Measurements from ENCODE around the gene TMEM9.

TMEM9 gene

GRCh38 chr1:201113451-201114244 is 40.6 kb downstream of the TMEM9 start:
- ATAC-seq (replicated peaks; ENCODE audit: extremely low read depth, poor library complexity, severe bottlenecking) (peak; percentile 3), DNase-seq (ENCODE audit: low spot score in 2 of 2) (no peak)
- Mint-ChIP-seq H3K27me3 (no peaks in the 10 kb centered on the region), H3K4me1 (peaks cover 12% of the 10 kb centered on the region), H3K9me3 (no peaks in the 10 kb centered on the region), H3K36me3 (ENCODE audit: insufficient read depth) (peaks cover 6% of the 10 kb centered on the region), H3K27ac (ENCODE audit: low read depth) (peak overlapping the region; percentile 83), H3K4me3 (peak overlapping the region; percentile 89)

DNA sequence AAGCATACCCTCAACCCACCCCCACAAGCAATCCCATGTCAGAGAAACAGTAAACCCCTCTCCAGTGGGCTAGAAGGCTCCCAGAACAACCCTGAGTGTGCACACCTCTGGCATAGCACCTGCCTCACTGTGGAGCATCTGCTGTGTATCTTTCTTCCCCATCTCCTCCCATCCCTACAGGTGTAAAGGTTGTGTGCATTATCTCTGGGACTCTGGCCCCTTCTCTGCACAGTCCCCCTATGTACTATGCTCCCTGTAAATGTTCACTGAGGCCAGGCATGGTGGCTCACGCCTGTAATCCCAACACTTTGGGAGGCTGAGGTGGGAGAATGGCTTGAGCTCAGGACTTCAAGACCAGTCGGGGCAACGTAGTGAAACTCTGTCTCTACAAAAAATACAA is 41.3 kb downstream of the TMEM9 start:
- H3K9me3 Mint-ChIP-seq: no peaks in the 10 kb centered on the region
- peaks cover 6% of the 10 kb centered on the region for H3K36me3 Mint-ChIP-seq (ENCODE audit: insufficient read depth)
- ATAC-seq (replicated peaks; ENCODE audit: extremely low read depth, poor library complexity, severe bottlenecking): no peak
- H3K27me3 Mint-ChIP-seq: no peaks in the 10 kb centered on the region
- no peak overlapping the region for H3K27ac Mint-ChIP-seq (ENCODE audit: low read depth)
- H3K4me3 Mint-ChIP-seq: peak overlapping the region; percentile 89
- H3K4me1 Mint-ChIP-seq: peaks cover 12% of the 10 kb centered on the region
- no peak for DNase-seq (ENCODE audit: low spot score in 2 of 2)

- Mint-ChIP-seq H3K27me3 (no peaks in the 10 kb centered on the region), H3K9me3 (no peaks in the 10 kb centered on the region), H3K36me3 (ENCODE audit: insufficient read depth) (peaks cover 4% of the 10 kb centered on the region), H3K4me3 (peak within 1 kb of the TSS; percentile 89), H3K27ac (ENCODE audit: low read depth) (no peak within 1 kb of the TSS), H3K4me1 (peaks cover 12% of the 10 kb centered on the region)
- no peak for ATAC-seq (replicated peaks; ENCODE audit: extremely low read depth, poor library complexity, severe bottlenecking)
- DNase-seq (ENCODE audit: low spot score in 2 of 2): no peak
These were observed 42.0 kb downstream of the TMEM9 start, which contains the start of gene CACNA1S for GRCh38 chr1:201112173-201112731. CACNA1S (minus strand) TSS chr1:201112426; CDS start chr1:201112339, 87 bp downstream.

DNA sequence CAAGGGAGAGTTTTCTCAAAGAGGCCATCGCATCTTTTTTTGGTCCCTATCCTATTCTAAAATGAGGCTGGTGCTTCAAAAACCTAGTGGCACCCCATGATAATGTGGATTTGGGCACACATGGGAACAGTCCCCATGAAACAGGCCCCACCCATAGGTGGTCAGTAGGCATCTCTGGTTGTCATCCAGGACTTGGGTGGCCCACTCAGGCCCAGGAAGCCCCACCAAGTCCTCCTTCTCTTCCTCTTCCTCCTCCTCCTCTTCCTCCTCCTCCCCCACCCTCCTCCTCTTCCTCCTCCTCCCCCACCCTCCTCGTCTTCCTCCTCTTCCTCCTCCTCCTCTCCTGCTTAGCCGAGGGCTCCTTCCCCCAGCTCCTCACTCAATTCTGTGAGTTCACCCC is 42.6 kb downstream of the TMEM9 start:
- DNase-seq (ENCODE audit: low spot score in 2 of 2) (no peak), ATAC-seq (replicated peaks; ENCODE audit: extremely low read depth, poor library complexity, severe bottlenecking) (no peak)
- Mint-ChIP-seq H3K27me3 (no peaks in the 10 kb centered on the region), H3K4me3 (no peak overlapping the region), H3K4me1 (peaks cover 12% of the 10 kb centered on the region), H3K36me3 (ENCODE audit: insufficient read depth) (peaks cover 4% of the 10 kb centered on the region), H3K27ac (ENCODE audit: low read depth) (no peak overlapping the region), H3K9me3 (no peaks in the 10 kb centered on the region)

GRCh38 chr1:201111156-201111555 is 43.1 kb downstream of the TMEM9 start:
- peaks cover 4% of the 10 kb centered on the region for H3K36me3 Mint-ChIP-seq (ENCODE audit: insufficient read depth)
- no peak overlapping the region for H3K27ac Mint-ChIP-seq (ENCODE audit: low read depth)
- no peak for DNase-seq (ENCODE audit: low spot score in 2 of 2)
- H3K4me3 Mint-ChIP-seq: no peak overlapping the region
- H3K4me1 Mint-ChIP-seq: peaks cover 12% of the 10 kb centered on the region
- H3K27me3 Mint-ChIP-seq: no peaks in the 10 kb centered on the region
- no peaks in the 10 kb centered on the region for H3K9me3 Mint-ChIP-seq
- no peak for ATAC-seq (replicated peaks; ENCODE audit: extremely low read depth, poor library complexity, severe bottlenecking)

DNA sequence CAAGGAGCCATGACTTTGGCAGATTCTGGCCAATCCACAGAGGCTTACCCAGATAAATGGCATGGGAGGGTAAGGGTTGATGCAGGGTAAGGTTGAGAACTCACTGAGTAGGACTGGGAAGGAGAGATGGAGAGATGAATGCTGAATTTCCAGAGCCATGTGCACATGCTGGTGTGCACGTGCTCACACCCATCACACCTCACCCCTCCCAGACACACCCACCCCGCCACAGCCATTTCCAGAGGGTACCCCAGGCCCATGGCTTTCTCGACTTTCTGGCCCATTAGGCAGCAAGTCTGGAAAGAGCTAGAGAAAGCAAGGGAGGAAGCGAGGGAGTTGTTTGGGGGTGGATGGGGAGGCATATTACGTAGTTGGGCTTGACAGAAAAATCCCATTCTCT is 43.7 kb downstream of the TMEM9 start:
- Mint-ChIP-seq H3K4me1 (peaks cover 12% of the 10 kb centered on the region), H3K36me3 (ENCODE audit: insufficient read depth) (peaks cover 2% of the 10 kb centered on the region), H3K4me3 (no peak overlapping the region), H3K27ac (ENCODE audit: low read depth) (no peak overlapping the region), H3K27me3 (no peaks in the 10 kb centered on the region), H3K9me3 (no peaks in the 10 kb centered on the region)
- DNase-seq (ENCODE audit: low spot score in 2 of 2) (no peak), ATAC-seq (replicated peaks; ENCODE audit: extremely low read depth, poor library complexity, severe bottlenecking) (no peak)

- Mint-ChIP-seq H3K4me1 (peaks cover 12% of the 10 kb centered on the region), H3K4me3 (no peak overlapping the region), H3K9me3 (no peaks in the 10 kb centered on the region)
These were observed 44.1 kb downstream of the TMEM9 start for GRCh38 chr1:201110138-201110537.

DNA sequence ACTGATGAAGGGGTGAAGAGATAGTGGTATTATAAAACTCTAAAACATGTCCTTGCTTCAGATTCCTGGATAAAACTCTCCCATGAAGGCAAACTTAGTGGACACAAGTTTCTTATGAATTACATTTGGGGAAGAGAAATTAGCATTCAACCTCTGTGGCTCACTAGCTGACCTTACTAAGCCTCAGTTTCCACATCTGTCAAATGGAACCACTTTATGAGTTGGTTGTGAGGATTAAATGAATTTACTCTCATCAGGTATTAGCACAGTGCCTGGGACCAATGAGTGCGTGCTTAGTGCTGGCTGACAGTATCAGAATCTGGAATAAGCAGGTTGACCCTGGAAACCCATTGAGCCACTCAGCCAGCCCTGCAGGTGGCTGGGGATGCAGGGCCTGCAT is 44.6 kb downstream of the TMEM9 start:
- no peak overlapping the region for H3K4me3 Mint-ChIP-seq
- no peak overlapping the region for H3K27ac Mint-ChIP-seq (ENCODE audit: low read depth)
- DNase-seq (ENCODE audit: low spot score in 2 of 2) (no peak), ATAC-seq (replicated peaks; ENCODE audit: extremely low read depth, poor library complexity, severe bottlenecking) (no peak)
- peaks cover 8% of the 10 kb centered on the region for H3K4me1 Mint-ChIP-seq
- no peaks in the 10 kb centered on the region for H3K27me3 Mint-ChIP-seq
- H3K9me3 Mint-ChIP-seq: no peaks in the 10 kb centered on the region
- H3K36me3 Mint-ChIP-seq (ENCODE audit: insufficient read depth): peaks cover 2% of the 10 kb centered on the region

More at GRCh38 chr1:201110138-201110537, 44.1 kb downstream of the TMEM9 start:
- Mint-ChIP-seq H3K36me3 (ENCODE audit: insufficient read depth) (peaks cover 2% of the 10 kb centered on the region), H3K27me3 (no peaks in the 10 kb centered on the region), H3K27ac (ENCODE audit: low read depth) (no peak overlapping the region)
- ATAC-seq (replicated peaks; ENCODE audit: extremely low read depth, poor library complexity, severe bottlenecking) (no peak), DNase-seq (ENCODE audit: low spot score in 2 of 2) (no peak)

DNA sequence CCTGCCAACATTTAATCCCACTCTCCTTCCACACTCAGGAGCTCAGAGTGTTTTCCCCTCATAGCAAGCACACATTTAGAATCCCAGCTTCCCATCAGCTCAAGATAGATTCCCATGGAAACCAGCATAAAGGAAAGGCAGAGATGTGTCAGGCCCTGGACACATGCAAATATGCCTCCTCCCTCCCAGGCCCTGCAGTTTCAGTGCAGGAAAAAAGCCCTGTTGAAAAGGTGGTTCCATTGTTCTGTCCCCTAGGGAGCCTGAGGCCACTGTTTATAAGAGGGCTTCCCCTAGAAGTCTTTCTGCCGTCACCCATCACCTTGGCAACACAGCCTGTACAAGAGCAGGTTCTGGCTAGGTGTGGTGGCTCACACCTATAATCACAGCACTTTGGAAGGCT is 45.7 kb downstream of the TMEM9 start:
- DNase-seq (ENCODE audit: low spot score in 2 of 2): no peak
- no peaks in the 10 kb centered on the region for H3K4me1 Mint-ChIP-seq
- no peak overlapping the region for H3K4me3 Mint-ChIP-seq
- no peaks in the 10 kb centered on the region for H3K9me3 Mint-ChIP-seq
- H3K27ac Mint-ChIP-seq (ENCODE audit: low read depth): no peak overlapping the region
- no peaks in the 10 kb centered on the region for H3K27me3 Mint-ChIP-seq
- H3K36me3 Mint-ChIP-seq (ENCODE audit: insufficient read depth): peaks cover 2% of the 10 kb centered on the region
- no peak for ATAC-seq (replicated peaks; ENCODE audit: extremely low read depth, poor library complexity, severe bottlenecking)

DNA sequence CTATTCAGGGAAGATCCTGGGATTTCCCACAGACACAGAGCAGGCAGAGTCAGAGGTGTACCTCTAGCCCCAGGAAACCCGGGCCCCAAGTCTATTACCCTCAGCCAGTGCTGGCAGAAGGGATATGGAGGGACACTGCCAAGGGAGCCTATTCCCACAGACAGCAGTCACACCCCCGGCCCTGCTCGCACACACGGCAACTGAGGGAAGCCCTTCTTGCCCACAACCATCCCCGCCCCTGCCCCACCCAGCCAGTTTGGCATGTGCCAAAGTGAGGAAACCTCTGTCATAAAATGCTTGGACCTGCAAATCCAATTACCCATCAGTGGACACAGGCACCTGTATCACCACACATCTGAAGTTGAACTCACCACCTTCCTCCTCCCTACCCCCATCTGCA is 48.6 kb downstream of the TMEM9 start:
- no peak overlapping the region for H3K4me3 Mint-ChIP-seq
- H3K27ac Mint-ChIP-seq (ENCODE audit: low read depth): no peak overlapping the region
- no peaks in the 10 kb centered on the region for H3K9me3 Mint-ChIP-seq

GRCh38 chr1:201104141-201104540 is 50.1 kb downstream of the TMEM9 start:
- H3K36me3 Mint-ChIP-seq (ENCODE audit: insufficient read depth): no peaks in the 10 kb centered on the region
- no peaks in the 10 kb centered on the region for H3K9me3 Mint-ChIP-seq
- DNase-seq (ENCODE audit: low spot score in 2 of 2): no peak
- no peak for ATAC-seq (replicated peaks; ENCODE audit: extremely low read depth, poor library complexity, severe bottlenecking)
- no peak overlapping the region for H3K27ac Mint-ChIP-seq (ENCODE audit: low read depth)
- H3K4me1 Mint-ChIP-seq: no peaks in the 10 kb centered on the region
- no peaks in the 10 kb centered on the region for H3K27me3 Mint-ChIP-seq
- H3K4me3 Mint-ChIP-seq: no peak overlapping the region

More for the DNA sequence above, 48.6 kb downstream of the TMEM9 start:
- Mint-ChIP-seq H3K4me1 (no peaks in the 10 kb centered on the region), H3K27me3 (no peaks in the 10 kb centered on the region), H3K36me3 (ENCODE audit: insufficient read depth) (no peaks in the 10 kb centered on the region)
- no peak for ATAC-seq (replicated peaks; ENCODE audit: extremely low read depth, poor library complexity, severe bottlenecking)
- DNase-seq (ENCODE audit: low spot score in 2 of 2): no peak

GRCh38 chr1:201103666-201104065 is 50.6 kb downstream of the TMEM9 start:
- no peaks in the 10 kb centered on the region for H3K9me3 Mint-ChIP-seq
- ATAC-seq (replicated peaks; ENCODE audit: extremely low read depth, poor library complexity, severe bottlenecking): no peak
- H3K27me3 Mint-ChIP-seq: no peaks in the 10 kb centered on the region
- H3K27ac Mint-ChIP-seq (ENCODE audit: low read depth): no peak overlapping the region
- no peak overlapping the region for H3K4me3 Mint-ChIP-seq
- no peaks in the 10 kb centered on the region for H3K36me3 Mint-ChIP-seq (ENCODE audit: insufficient read depth)
- H3K4me1 Mint-ChIP-seq: no peaks in the 10 kb centered on the region
- no peak for DNase-seq (ENCODE audit: low spot score in 2 of 2)

Measured in central memory CD8-positive, alpha-beta T cell (primary cell).